K562 (cell line): ENCODE results near the gene ENTPD8. TPM values are rescaled to one million over a fixed set of nuclear protein-coding genes. Genes with fewer than 3 reads are reported as not detected.
A peak's percentile ranks its signal among the peaks of the same experiment; 100 is the strongest.

Experiments
- ARID3A ChIP-seq: IDR thresholded peaks from 2 replicates; pipeline ENCODE4 v1.6.1; 2012; ENCODE audit warnings: low read depth, low read length, improper control_type of control experiment, borderline replicate concordance
- C11orf30 ChIP-seq: fragments of 450-650 bp; IDR thresholded peaks from 2 replicates; pipeline ENCODE4 v1.6.1; 2016; ENCODE audit warnings: low read depth, mild to moderate bottlenecking
- CCNT2 ChIP-seq: IDR thresholded peaks from 2 replicates; pipeline ENCODE4 v1.6.1; 2011; ENCODE audit warnings: borderline replicate concordance, low read depth, mild to moderate bottlenecking, moderate library complexity, mixed read lengths, low read length; ENCODE audit not compliant: insufficient read length; ENCODE audit errors: extremely low read depth
- ELF4 ChIP-seq: fragments of 450-650 bp; formaldehyde crosslinking; IDR thresholded peaks from 2 replicates; pipeline ENCODE4 v1.4.0; 2022; ENCODE audit warnings: missing genetic modification characterization
- FOXA3 ChIP-seq, 2 experiments: fragments of 450-650 bp in 1 of 2; sonication (generic) in 1 of 2; formaldehyde crosslinking; IDR thresholded peaks in 1 of 2; conservative IDR thresholded peaks in 1 of 2; 2 replicates each; pipeline versions ENCODE4 v1.4.0 to v1.8.0; 2020 to 2022; ENCODE audit warnings: mild to moderate bottlenecking in 2 of 2, missing genetic modification reagents in 1 of 2
- GABPB1 ChIP-seq: sonication (generic); formaldehyde crosslinking; IDR thresholded peaks from 2 replicates; pipeline ENCODE4 v1.8.0; 2022; ENCODE audit warnings: mild to moderate bottlenecking, missing genetic modification reagents
- GATAD2B ChIP-seq: fragments of 450-650 bp; IDR thresholded peaks from 2 replicates; pipeline ENCODE4 v1.6.1; 2017; ENCODE audit warnings: mild to moderate bottlenecking, borderline replicate concordance
- HNRNPH1 ChIP-seq: fragments of 200-400 bp; formaldehyde crosslinking; optimal IDR thresholded peaks from 2 replicates; pipeline ENCODE3; 2017; ENCODE audit warnings: low read depth, mild to moderate bottlenecking, low read length, moderate library complexity
- KAT2B ChIP-seq: IDR thresholded peaks from one replicate; pipeline ENCODE4 v1.6.1; 2012; ENCODE audit warnings: low read depth, mild to moderate bottlenecking, control low read depth, inconsistent platforms, low read length, moderate library complexity
- KAT8 ChIP-seq: fragments of 450-650 bp; IDR thresholded peaks from 2 replicates; pipeline ENCODE4 v1.6.1; 2016; ENCODE audit warnings: low read depth, mild to moderate bottlenecking
- NUFIP1 ChIP-seq: fragments of 450-650 bp; IDR thresholded peaks from 2 replicates; pipeline ENCODE4 v1.6.1; 2018; ENCODE audit not compliant: partially characterized antibody
- OTX1 ChIP-seq: fragments of 450-650 bp; formaldehyde crosslinking; IDR thresholded peaks from 2 replicates; pipeline ENCODE4 v1.4.0; 2022; ENCODE audit warnings: mild to moderate bottlenecking
- PCBP1 ChIP-seq: fragments of 200-400 bp; formaldehyde crosslinking; IDR thresholded peaks from 2 replicates; pipeline ENCODE4 v1.6.1; 2018; ENCODE audit warnings: mild to moderate bottlenecking, low read depth, low read length; ENCODE audit not compliant: poor library complexity, severe bottlenecking
- SNRNP70 ChIP-seq: fragments of 200-400 bp; formaldehyde crosslinking; optimal IDR thresholded peaks from 2 replicates; pipeline ENCODE3; 2017; ENCODE audit warnings: low read depth, low read length
- STAT5A ChIP-seq: IDR thresholded peaks from 2 replicates; pipeline ENCODE4 v1.6.1; 2012; ENCODE audit warnings: low read length, inconsistent platforms, borderline replicate concordance
- TFAP4 ChIP-seq: sonication (generic); formaldehyde crosslinking; IDR thresholded peaks from 2 replicates; pipeline ENCODE4 v1.8.0; 2022; ENCODE audit warnings: missing genetic modification reagents, mild to moderate bottlenecking, moderate library complexity, borderline replicate concordance
- ZBTB2 ChIP-seq: fragments of 450-650 bp; IDR thresholded peaks from 2 replicates; pipeline ENCODE4 v1.6.1; 2016; ENCODE audit warnings: antibody characterized with exemption
- ZC3H11A ChIP-seq: IDR thresholded peaks from 2 replicates; pipeline ENCODE4 v1.6.1; 2012; ENCODE audit warnings: low read depth, low read length, improper control_type of control experiment
- ZKSCAN3 ChIP-seq: fragments of 250-450 bp; sonication (Bioruptor Pico); IDR thresholded peaks from 2 replicates; pipeline ENCODE4 v1.4.0; 2020
- ZNF184 ChIP-seq: sonication (generic); formaldehyde crosslinking; IDR thresholded peaks from 2 replicates; pipeline ENCODE4 v1.5.0; 2020; ENCODE audit warnings: missing genetic modification reagents
- ZNF212 ChIP-seq: fragments of 450-650 bp; formaldehyde crosslinking; IDR thresholded peaks from 2 replicates; pipeline ENCODE4 v1.4.0; 2020; ENCODE audit warnings: mild to moderate bottlenecking
- ZNF57 ChIP-seq: fragments of 450-650 bp; formaldehyde crosslinking; IDR thresholded peaks from 2 replicates; pipeline ENCODE4 v1.4.0; 2020; ENCODE audit warnings: mild to moderate bottlenecking, moderate library complexity
- polyA plus RNA-seq, 8 experiments: library from polyadenylated mRNA; depleted of rRNA in 4 of 8; stranded (reverse) in 5 of 8; unstranded in 3 of 8; fragments of >200 nt; fragmentation: Nextera tagmentation in 2 of 8; fragmentation: Illumina TruSeq in 1 of 8; extraction: Ambion mirVana in 2 of 8; extraction: Trizol in 1 of 8; gene quantifications; 2 replicates each; pipeline versions ENCODE4 v1.2.1 to v1.2.3, GENCODE V29; 2011 to 2014; ENCODE audit warnings: inconsistent platforms in 1 of 8, missing spikeins in 1 of 8
- total RNA-seq, 7 experiments: library from RNA; depleted of rRNA in 6 of 7; stranded (reverse); fragments of >200 nt in 6 of 7; fragmentation: Illumina TruSeq in 2 of 7; extraction: Trizol in 2 of 7; gene quantifications; 2 replicates each; pipeline versions ENCODE4 v1.2.1 to v1.2.3, GENCODE V29; 2011 to 2021; ENCODE audit warnings: low replicate concordance in 1 of 7
- TF ChIP-seq, protein P1 (sequence below): fragments of 250-450 bp; sonication (Bioruptor Pico); IDR thresholded peaks from 2 replicates; pipeline ENCODE4 v1.8.0; 2021; ENCODE audit warnings: moderate library complexity, mild to moderate bottlenecking, inconsistent platforms

The ENTPD8 gene
- total and polyA plus RNA-seq, 9 of the 15 experiments (the other 6 are each of a cell fraction or from before 2014, with no cell fraction given): 0.06 to 0.27 (median 0.19) TPM; not detected in 5

DNA sequence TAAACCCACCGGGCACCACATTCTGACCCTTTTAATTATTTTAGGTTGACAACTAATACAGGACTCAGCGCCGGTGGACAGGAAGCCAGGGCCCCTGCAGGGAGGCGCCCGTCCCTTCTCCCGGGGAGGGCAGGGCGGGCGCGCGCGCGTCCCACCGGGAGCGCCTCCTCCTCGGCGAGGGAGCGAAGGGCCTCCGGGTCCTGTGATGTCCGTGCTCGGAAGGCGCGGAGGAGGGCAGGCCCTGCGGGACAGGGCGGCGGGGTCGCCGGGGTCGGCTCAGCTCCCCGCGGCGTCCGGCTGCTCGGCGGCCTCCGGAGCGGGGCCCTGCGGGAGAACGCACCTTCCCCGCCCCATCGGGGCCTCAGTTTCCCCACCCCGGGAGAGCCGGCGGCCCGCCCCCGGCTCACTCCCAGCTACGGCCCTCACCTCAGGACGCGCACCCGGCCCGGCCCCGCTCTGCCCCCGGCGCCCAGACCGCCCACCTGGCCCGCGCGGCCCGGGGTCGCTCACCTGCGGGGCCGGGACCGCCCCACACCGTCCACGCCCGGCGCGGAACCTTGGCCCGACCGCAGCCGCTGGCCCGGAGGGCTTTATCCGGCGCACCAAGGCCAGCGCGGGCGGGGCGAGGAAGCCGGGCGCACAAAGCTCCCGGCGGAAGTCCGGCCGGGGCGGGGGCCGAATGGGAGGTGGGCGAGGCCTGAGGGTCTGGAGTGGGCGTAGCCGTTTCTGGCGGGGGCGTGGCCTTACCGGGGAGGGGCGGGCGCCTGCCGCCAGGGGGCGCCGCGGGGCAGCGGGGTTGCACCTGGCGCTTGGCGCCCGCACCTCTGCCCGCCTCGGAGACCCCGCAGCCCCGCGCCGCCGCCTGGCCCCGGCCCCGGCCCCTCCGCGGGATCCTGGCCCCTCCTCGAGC, 18.3 kb downstream of the ENTPD8 start, which contains the start of the genes EXD3 and NOXA1 (continued):
- peak; percentile 97 for TF ChIP-seq GATAD2B
- no peak for TF ChIP-seq NUFIP1
- no peak for TF ChIP-seq ZNF57 (CRISPR knock-in tag)
- TF ChIP-seq FOXA3 (CRISPR knock-in tag; conservative IDR thresholded peaks at IDR 0.05 in 1 of 2, IDR thresholded peaks at IDR 0.05 in 1 of 2): no peak
- no peak for TF ChIP-seq OTX1 (CRISPR knock-in tag)
- peak; percentile 93 for TF ChIP-seq ZC3H11A
- TF ChIP-seq KAT8: no peak
- TF ChIP-seq GABPB1 (CRISPR knock-in tag): peak; percentile 96
- no peak for TF ChIP-seq SNRNP70
- TF ChIP-seq ZKSCAN3: no peak
- TF ChIP-seq ZNF212 (CRISPR knock-in tag): no peak
- TF ChIP-seq STAT5A: no peak
- peak; percentile 5 for TF ChIP-seq PCBP1
- no peak for TF ChIP-seq ZNF184 (CRISPR knock-in tag)
- TF ChIP-seq HNRNPH1: no peak
- peak; percentile 83 for TF ChIP-seq CCNT2
- TF ChIP-seq ZBTB2: no peak
- no peak for TF ChIP-seq KAT2B
- TF ChIP-seq C11orf30: peak; percentile 68
- TF ChIP-seq ELF4 (CRISPR knock-in tag): no peak
- peak; percentile 65 for TF ChIP-seq TFAP4 (CRISPR knock-in tag)
- TF ChIP-seq, protein P1, sequence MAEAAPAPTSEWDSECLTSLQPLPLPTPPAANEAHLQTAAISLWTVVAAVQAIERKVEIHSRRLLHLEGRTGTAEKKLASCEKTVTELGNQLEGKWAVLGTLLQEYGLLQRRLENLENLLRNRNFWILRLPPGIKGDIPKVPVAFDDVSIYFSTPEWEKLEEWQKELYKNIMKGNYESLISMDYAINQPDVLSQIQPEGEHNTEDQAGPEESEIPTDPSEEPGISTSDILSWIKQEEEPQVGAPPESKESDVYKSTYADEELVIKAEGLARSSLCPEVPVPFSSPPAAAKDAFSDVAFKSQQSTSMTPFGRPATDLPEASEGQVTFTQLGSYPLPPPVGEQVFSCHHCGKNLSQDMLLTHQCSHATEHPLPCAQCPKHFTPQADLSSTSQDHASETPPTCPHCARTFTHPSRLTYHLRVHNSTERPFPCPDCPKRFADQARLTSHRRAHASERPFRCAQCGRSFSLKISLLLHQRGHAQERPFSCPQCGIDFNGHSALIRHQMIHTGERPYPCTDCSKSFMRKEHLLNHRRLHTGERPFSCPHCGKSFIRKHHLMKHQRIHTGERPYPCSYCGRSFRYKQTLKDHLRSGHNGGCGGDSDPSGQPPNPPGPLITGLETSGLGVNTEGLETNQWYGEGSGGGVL (CRISPR knock-in tag): no peak
- no peak; the same call in 1 of the 2 replicates for TF ChIP-seq ARID3A
